Heart right ventricle (tissue), 16 donors: ENCODE data around the gene SEMA3C. TPM values are rescaled to one million over a fixed set of nuclear protein-coding genes. Genes with fewer than 3 reads are reported as not detected.

Experiments
- ATAC-seq, 8 donors: fragments of 200-7000 bp; cut with Tn5 transposase; one replicate each; pipeline ENCODE4 v1.9.1; 2020; ENCODE audit warnings: mild to moderate bottlenecking in 8 of 8, moderate library complexity in 8 of 8, moderate number of reproducible peaks in 1 of 8
- DNase-seq, 2 donors: peaks; one replicate each; pipeline ENCODE4 v3.0.0-alpha.2; 2020
- H3K27ac ChIP-seq, 10 donors: fragments of 200-600 bp; sonication (generic) in 2 of 10; one replicate each; pipeline versions ENCODE4 v1.5.0 to v1.8.0; 2020 to 2022; ENCODE audit warnings: mild to moderate bottlenecking in 3 of 10
- H3K27me3 ChIP-seq, 7 donors: fragments of 200-600 bp; one replicate each; pipeline ENCODE4 v1.8.0; 2021 to 2022; ENCODE audit warnings: mild to moderate bottlenecking in 2 of 7
- H3K36me3 ChIP-seq, 9 donors: fragments of 200-600 bp; sonication (generic) in 1 of 9; one replicate each; pipeline versions ENCODE4 v1.5.0 to v1.8.0; 2020 to 2022; ENCODE audit warnings: mild to moderate bottlenecking in 2 of 9
- H3K4me1 ChIP-seq, 9 donors: fragments of 200-600 bp; sonication (generic) in 1 of 9; one replicate each; pipeline versions ENCODE4 v1.5.0 to v1.8.0; 2020 to 2022; ENCODE audit warnings: mild to moderate bottlenecking in 4 of 9
- H3K4me3 ChIP-seq, 10 donors: fragments of 200-600 bp; sonication (generic) in 2 of 10; one replicate each; pipeline versions ENCODE4 v1.5.0 to v1.8.0; 2020 to 2022; ENCODE audit warnings: mild to moderate bottlenecking in 7 of 10, moderate library complexity in 2 of 10
- H3K9me3 ChIP-seq, 11 donors: fragments of 200-600 bp in 10 of 11; sonication (generic) in 2 of 11; one replicate each; pipeline versions ENCODE4 v1.5.0 to v1.8.0; 2013 to 2022; ENCODE audit warnings: mild to moderate bottlenecking in 2 of 11, control low read depth in 1 of 11, moderate library complexity in 1 of 11
- WGBS, 2 donors: extraction: QIAGEN DNeasy Blood & Tissue Kit; methylation state at CpG; one replicate each; pipeline ENCODE4 v1.1.7; 2013; ENCODE audit warnings: inconsistent platforms in 1 of 2; 5-methylcytosine and 5-hydroxymethylcytosine counted together
- intact Hi-C, 10 donors: fragments of 100-400 bp; cut with DNase I; formaldehyde crosslinking; loops; one replicate each; pipeline versions ENCODE4 v1.11.1 to v1.14.2; 2022
- polyA plus RNA-seq, 2 donors: library from polyadenylated mRNA; stranded (reverse); fragments of 200-250 nt; gene quantifications; one replicate each; pipeline ENCODE4 v1.2.3, GENCODE V29; 2013
- total RNA-seq, 10 donors: library from RNA; stranded (reverse); fragmentation: NEBNext Ultra II Directional in 3 of 10; extraction: Animal tissue kit (Norgen Biotek cat#: 25700) in 3 of 10; gene quantifications; one replicate each; pipeline versions ENCODE4 v1.2.1 to v1.2.4, GENCODE V29; 2021 to 2023
- TF ChIP-seq, protein P1 (sequence below), 9 donors: fragments of 200-600 bp; sonication (generic) in 2 of 9; IDR thresholded peaks; one replicate each; pipeline versions ENCODE4 v1.5.0 to v1.8.0; 2021 to 2022; ENCODE audit warnings: antibody characterized with exemption in 9 of 9, mild to moderate bottlenecking in 5 of 9, moderate library complexity in 1 of 9
- donor health status: Arrhythmogenic right ventricular cardiomyopathy.
- donor health status: ischemic (EF 13 %, LVEDD 7.1; RV severe dilation, severe dysfunction).
- donor health status: healthy with polysubstance abuse.
- donor health status: DM: no; HTN: yes; CAD: no.
- donor health status: DM: no; HTN: no; CAD: no.
- donor health status: ischemic (EF 25% LVEDD 6.9; RV normal size, moderate dysfunction).
- donor health status: ischemic (EF 25% LVEDD 5.7; RV mildly dilated, moderate dysfunction).
- donor health status: healthy.
- donor health status: DM: yes; HTN: yes; CAD: no.
- donor health status: Ischemic cardiomyopathy.
- donor health status: ischemic (EF 35%, LVEDD 5.7; RV mildly dilated, moderate dysfunction).
- donor health status: nonischemic (EF 11% LVEDD 7.7; RV severe dilation, severe dysfunction).
- donor health status: DM: yes; HTN: yes; CAD: no.
- donor health status: PGD.
- donor health status: ischemic (EF 29% LVEDD 5.4; RV normal size, mild dysfunction).
- donor health status: nonischemic (EF 23%, LVEDD 6.1; RV moderate dilation, normal function).

The SEMA3C gene
- total and polyA plus RNA-seq, 12 donors: 14.5 to 83.2 (median 57.3) TPM

DNA sequence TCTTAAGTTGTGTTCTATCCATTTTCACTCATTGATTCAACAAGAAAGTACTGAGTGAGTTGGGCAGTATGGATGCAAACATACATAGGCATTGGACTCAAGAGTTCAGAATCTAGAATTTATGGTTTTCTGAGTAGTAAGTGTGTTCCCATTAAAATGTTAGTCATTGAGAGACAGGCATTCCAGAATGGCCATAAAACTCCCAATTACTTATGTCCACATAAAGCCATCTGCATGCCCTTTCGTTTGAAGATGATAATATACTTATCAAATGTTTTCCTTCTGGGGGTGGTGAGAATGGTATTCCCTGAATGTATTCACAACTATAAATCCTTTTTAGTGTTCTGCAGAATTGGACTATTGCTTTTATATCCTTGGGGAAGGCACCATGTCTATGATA is 148.8 kb downstream of the SEMA3C start:
- no peaks in the 10 kb centered on the region for H3K27me3 ChIP-seq
- WGBS, 2 donors: 63 to 68% methylated on average over 1 of the region's 1 CpG
- peaks cover 6 to 40% (median 19%) of the 10 kb centered on the region in 9 donors for H3K4me1 ChIP-seq
- no peak overlapping the region for H3K27ac ChIP-seq
- H3K9me3 ChIP-seq: no peaks in the 10 kb centered on the region
- no peaks in the 10 kb centered on the region for H3K36me3 ChIP-seq
- intact Hi-C loops: no loop called here
- H3K4me3 ChIP-seq: no peak overlapping the region
- ATAC-seq (no peak), DNase-seq (no peak)
- TF ChIP-seq, protein P1, sequence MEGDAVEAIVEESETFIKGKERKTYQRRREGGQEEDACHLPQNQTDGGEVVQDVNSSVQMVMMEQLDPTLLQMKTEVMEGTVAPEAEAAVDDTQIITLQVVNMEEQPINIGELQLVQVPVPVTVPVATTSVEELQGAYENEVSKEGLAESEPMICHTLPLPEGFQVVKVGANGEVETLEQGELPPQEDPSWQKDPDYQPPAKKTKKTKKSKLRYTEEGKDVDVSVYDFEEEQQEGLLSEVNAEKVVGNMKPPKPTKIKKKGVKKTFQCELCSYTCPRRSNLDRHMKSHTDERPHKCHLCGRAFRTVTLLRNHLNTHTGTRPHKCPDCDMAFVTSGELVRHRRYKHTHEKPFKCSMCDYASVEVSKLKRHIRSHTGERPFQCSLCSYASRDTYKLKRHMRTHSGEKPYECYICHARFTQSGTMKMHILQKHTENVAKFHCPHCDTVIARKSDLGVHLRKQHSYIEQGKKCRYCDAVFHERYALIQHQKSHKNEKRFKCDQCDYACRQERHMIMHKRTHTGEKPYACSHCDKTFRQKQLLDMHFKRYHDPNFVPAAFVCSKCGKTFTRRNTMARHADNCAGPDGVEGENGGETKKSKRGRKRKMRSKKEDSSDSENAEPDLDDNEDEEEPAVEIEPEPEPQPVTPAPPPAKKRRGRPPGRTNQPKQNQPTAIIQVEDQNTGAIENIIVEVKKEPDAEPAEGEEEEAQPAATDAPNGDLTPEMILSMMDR (IDR thresholded peaks at IDR 0.05): no peak

DNA sequence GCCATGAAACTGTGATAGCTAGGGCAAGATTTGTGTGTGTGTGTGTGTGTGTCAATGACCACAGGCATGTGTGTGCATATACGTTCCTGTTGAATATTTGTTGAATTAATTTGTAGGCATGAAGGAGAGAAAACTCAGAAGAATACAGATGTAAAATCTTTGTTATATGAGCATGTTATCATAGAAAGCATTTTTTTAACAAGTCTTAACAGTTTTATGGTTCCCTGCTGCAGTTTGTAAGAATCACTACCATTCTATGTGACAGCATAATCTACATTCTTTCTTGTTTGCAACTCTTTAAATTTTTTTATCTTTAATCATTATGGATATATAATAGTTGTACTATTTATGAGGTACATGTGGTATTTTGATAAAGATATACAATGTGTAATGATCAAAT is 150.1 kb downstream of the SEMA3C start:
- peaks cover 5 to 41% (median 15%) of the 10 kb centered on the region in 9 donors for H3K4me1 ChIP-seq
- no peak overlapping the region for H3K4me3 ChIP-seq
- DNase-seq: no peak
- intact Hi-C loops: no loop called here
- TF ChIP-seq, protein P1 (IDR thresholded peaks at IDR 0.05): no peak
- H3K36me3 ChIP-seq: no peaks in the 10 kb centered on the region
- no peaks in the 10 kb centered on the region for H3K9me3 ChIP-seq
- no peak overlapping the region for H3K27ac ChIP-seq
- H3K27me3 ChIP-seq: no peaks in the 10 kb centered on the region
- WGBS, 2 donors: 90% methylated on average over 1 of the region's 1 CpG
- ATAC-seq: no peak

DNA sequence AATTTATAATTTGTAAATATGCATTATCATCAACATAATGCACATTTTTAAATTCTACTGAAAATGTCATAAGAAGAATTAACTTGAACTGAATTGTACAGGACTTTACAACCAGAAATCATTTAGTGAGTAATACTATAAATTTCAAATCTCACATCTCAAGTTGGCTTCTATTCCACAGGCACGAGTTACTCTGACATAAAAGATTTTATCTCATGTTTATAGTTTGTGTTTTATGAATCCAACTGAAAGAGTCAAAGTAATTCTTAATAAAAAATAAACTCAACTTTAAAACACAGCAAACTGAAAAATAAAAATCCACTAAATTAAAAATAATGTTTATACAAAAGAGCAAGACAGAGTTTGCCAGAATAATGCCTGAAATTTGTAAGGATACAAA is 151.2 kb downstream of the SEMA3C start:
- DNase-seq (no peak), ATAC-seq (no peak)
- Histone ChIP-seq H3K27me3 (no peaks in the 10 kb centered on the region), H3K27ac (no peak overlapping the region), H3K4me3 (no peak overlapping the region), H3K4me1 (peaks cover 0 to 32% (median 9%) of the 10 kb centered on the region in 9 donors), H3K9me3 (no peaks in the 10 kb centered on the region), H3K36me3 (no peaks in the 10 kb centered on the region)
- TF ChIP-seq, protein P1 (IDR thresholded peaks at IDR 0.05): no peak
- intact Hi-C loops: no loop called here
- 18 to 28% methylated on average over 1 of the region's 1 CpG for WGBS, 2 donors

DNA sequence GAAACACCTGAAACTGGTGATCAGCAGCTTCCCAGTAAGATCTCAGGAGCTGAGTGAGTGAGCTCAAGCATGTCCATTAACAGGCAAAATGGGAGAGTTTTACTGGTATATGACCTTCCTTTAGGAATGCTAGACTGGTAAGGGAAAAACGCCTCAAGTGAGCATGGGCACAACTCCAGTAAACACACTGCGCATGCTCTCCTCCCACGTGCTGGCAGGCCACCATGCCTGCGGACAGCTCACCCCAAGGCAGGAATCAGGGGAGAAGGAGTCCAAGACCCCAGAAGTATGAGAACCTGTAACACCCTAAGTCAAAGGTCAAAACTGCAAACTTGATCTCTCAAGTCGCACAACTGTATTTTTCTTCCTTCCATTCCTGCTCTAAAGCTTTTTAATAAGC is 152.1 kb downstream of the SEMA3C start:
- Histone ChIP-seq H3K36me3 (no peaks in the 10 kb centered on the region), H3K4me3 (no peak overlapping the region), H3K27ac (no peak overlapping the region), H3K9me3 (no peaks in the 10 kb centered on the region), H3K4me1 (peaks cover 0 to 23% (median 7%) of the 10 kb centered on the region in 9 donors), H3K27me3 (no peaks in the 10 kb centered on the region)
- intact Hi-C loops: no loop called here
- DNase-seq: no peak
- no peak for ATAC-seq
- WGBS, 2 donors: 63 to 65% methylated on average over 5 of the region's 5 CpGs
- TF ChIP-seq, protein P1 (IDR thresholded peaks at IDR 0.05): no peak
